ENCODE data around the gene CNTRL. TPM values are rescaled to one million over a fixed set of nuclear protein-coding genes. Genes with fewer than 3 reads are reported as not detected.

Gene CNTRL
- total RNA-seq, 1 experiment from 2014 or later = 44.9 TPM

- Histone ChIP-seq H3K4me2 (peak overlapping the region; percentile 88), H3K4me3 (0 out of 2 replicates have a peak overlapping the region, but pooled peaks have one; percentile 92), H3K9me3 (ENCODE audit: insufficient read depth, low read depth) (no peaks in the 10 kb centered on the region), H3K9me2 (ENCODE audit: insufficient read depth) (no peaks in the 10 kb centered on the region), H2AFZ (no peak overlapping the region), H3K27me3 (ENCODE audit: insufficient read depth, low read depth) (no peaks in the 10 kb centered on the region), H3K36me3 (ENCODE audit: low read depth) (no peaks in the 10 kb centered on the region), H3K4me1 (replicated peaks; ENCODE audit: insufficient read depth) (peaks cover 50% of the 10 kb centered on the region), H4K20me1 (ENCODE audit: insufficient read depth) (peaks cover 71% of the 10 kb centered on the region), H3F3A (ENCODE audit: insufficient read depth, low read depth) (no peaks in the 10 kb centered on the region), H3K27ac (no peak overlapping the region), H3K79me2 (ENCODE audit: low read depth) (peaks cover 85% of the 10 kb centered on the region)
- intact Hi-C loops (cut with micrococcal nuclease; ENCODE audit: unreplicated experiment) = loop anchor here (5.0 kb wide), 1 partner anchor 126 kb away; the partner anchor contains the start of gene CNTRL
- ChIA-PET CTCF (interaction anchor here (0.5 to 0.7 kb wide), 2 partner anchors 79 to 108 kb away, joined by 3 to 4 read pairs; no protein-coding TSS in a partner anchor), POLR2A (ENCODE audit: unreplicated experiment) (interaction anchor here (0.6 kb wide), 1 partner anchor 325 kb away, joined by 5 read pairs; no protein-coding TSS in a partner anchor)
- no peak for DNase-seq
- TF ChIP-seq EZH2 (IDR thresholded peaks at IDR 0.05; ENCODE audit: low read depth) (no peak), CTCF (conservative IDR thresholded peaks at IDR 0.05) (no peak)
- BruUV-seq (replicated peaks) = no TSS peak
These were observed 123.8 kb downstream of the CNTRL start for GRCh38 chr9:121198512-121199042.

GRCh38 chr9:121199921-121200320, 125.2 kb downstream of the CNTRL start:
- BruUV-seq (replicated peaks) = no TSS peak
- TF ChIP-seq EZH2 (IDR thresholded peaks at IDR 0.05; ENCODE audit: low read depth) (no peak), CTCF (conservative IDR thresholded peaks at IDR 0.05) (no peak)
- Histone ChIP-seq H3K4me1 (replicated peaks; ENCODE audit: insufficient read depth) (peaks cover 44% of the 10 kb centered on the region), H2AFZ (no peak overlapping the region), H3K27me3 (ENCODE audit: insufficient read depth, low read depth) (no peaks in the 10 kb centered on the region), H3F3A (ENCODE audit: insufficient read depth, low read depth) (no peaks in the 10 kb centered on the region), H3K9me2 (ENCODE audit: insufficient read depth) (no peaks in the 10 kb centered on the region), H3K27ac (no peak overlapping the region), H3K79me2 (ENCODE audit: low read depth) (peaks cover 71% of the 10 kb centered on the region), H3K4me2 (peak overlapping the region; percentile 88), H4K20me1 (ENCODE audit: insufficient read depth) (peaks cover 58% of the 10 kb centered on the region), H3K9me3 (ENCODE audit: insufficient read depth, low read depth) (no peaks in the 10 kb centered on the region), H3K4me3 (peak overlapping the region; percentile 92), H3K36me3 (ENCODE audit: low read depth) (no peaks in the 10 kb centered on the region)
- ChIA-PET CTCF (interaction anchor here (0.6 to 1.0 kb wide), 2 partner anchors 120 to 439 kb away, joined by 3 read pairs; no protein-coding TSS in a partner anchor), POLR2A (ENCODE audit: unreplicated experiment) (interaction anchor here (0.6 kb wide), 1 partner anchor 1747 kb away, joined by 4 read pairs; no protein-coding TSS in a partner anchor)
- no peak for DNase-seq
- intact Hi-C loops (cut with micrococcal nuclease; ENCODE audit: unreplicated experiment) = loop anchor here (5.0 kb wide), 2 partner anchors 48 to 128 kb away; partner anchors contain the start of gene CNTRL

- H3F3A ChIP-seq (ENCODE audit: insufficient read depth, low read depth) = no peaks in the 10 kb centered on the region
- no peaks in the 10 kb centered on the region for H3K9me2 ChIP-seq (ENCODE audit: insufficient read depth)
- H2AFZ ChIP-seq = peak overlapping the region; percentile 77; the same call in 1 of the 2 replicates
- no peaks in the 10 kb centered on the region for H3K27me3 ChIP-seq (ENCODE audit: insufficient read depth, low read depth)
- no peaks in the 10 kb centered on the region for H3K9me3 ChIP-seq (ENCODE audit: insufficient read depth, low read depth)
- peaks cover 39% of the 10 kb centered on the region for H3K4me1 ChIP-seq (replicated peaks; ENCODE audit: insufficient read depth)
- peaks cover 55% of the 10 kb centered on the region for H4K20me1 ChIP-seq (ENCODE audit: insufficient read depth)
- H3K36me3 ChIP-seq (ENCODE audit: low read depth) = no peaks in the 10 kb centered on the region
- H3K27ac ChIP-seq = no peak overlapping the region
- ChIA-PET CTCF (interaction anchor here (1.0 kb wide), 1 partner anchor 120 kb away, joined by 3 read pairs; no protein-coding TSS in a partner anchor), POLR2A (ENCODE audit: unreplicated experiment) (no interaction called here)
- H3K79me2 ChIP-seq (ENCODE audit: low read depth) = peaks cover 67% of the 10 kb centered on the region
- TSS peak; percentile 49 for BruUV-seq (replicated peaks)
- intact Hi-C loops (cut with micrococcal nuclease; ENCODE audit: unreplicated experiment) = loop anchor here (5.0 kb wide), 1 partner anchor 48 kb away; no protein-coding TSS in a partner anchor
- peak overlapping the region; percentile 88 for H3K4me2 ChIP-seq
- peak overlapping the region; percentile 92 for H3K4me3 ChIP-seq
- no peak for TF ChIP-seq EZH2 (IDR thresholded peaks at IDR 0.05; ENCODE audit: low read depth)
- TF ChIP-seq CTCF (conservative IDR thresholded peaks at IDR 0.05) = no peak
- DNase-seq = no peak
These were observed 125.6 kb downstream of the CNTRL start for GRCh38 chr9:121200356-121200755.

All from PC-9 (cell line).